Umbilical cord (tissue), 2 donors: ENCODE data around the gene SCARB2. TPM values are rescaled to one million over a fixed set of nuclear protein-coding genes. Genes with fewer than 3 reads are reported as not detected.

Source experiments
- DNase-seq: peaks from one replicate; pipeline ENCODE4 v3.0.0-alpha.2; 2015; ENCODE audit warnings: low spot score
- total RNA-seq: library from RNA; depleted of rRNA; stranded (reverse); fragments of >200 nt; gene quantifications from one replicate; pipeline ENCODE4 v1.2.3, GENCODE V29; 2014; ENCODE audit warnings: low replicate concordance; ENCODE audit not compliant: insufficient read depth

Gene SCARB2
- total RNA-seq, 1 donor from 2014 or later = 173 TPM

DNA sequence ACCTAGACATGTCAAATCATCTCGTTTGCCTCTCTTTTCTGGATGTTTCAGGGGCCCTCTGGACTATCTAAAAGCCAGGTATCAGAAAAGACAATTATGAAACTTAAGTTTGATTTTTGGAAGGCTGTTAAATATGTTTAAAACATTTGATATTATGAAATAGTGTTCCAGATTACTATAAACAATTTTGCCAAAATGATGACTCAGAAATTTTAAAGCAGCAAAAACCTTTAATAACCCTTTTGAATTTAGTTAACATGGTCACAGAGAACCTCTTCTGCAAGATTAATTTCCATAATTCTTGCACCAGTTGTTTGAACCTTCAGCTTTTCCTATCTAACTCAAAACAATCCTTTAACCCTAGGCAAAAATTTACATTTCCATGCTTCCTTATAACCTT is 19.1 kb upstream of the SCARB2 start:
- peak; percentile 35 for DNase-seq

DNA sequence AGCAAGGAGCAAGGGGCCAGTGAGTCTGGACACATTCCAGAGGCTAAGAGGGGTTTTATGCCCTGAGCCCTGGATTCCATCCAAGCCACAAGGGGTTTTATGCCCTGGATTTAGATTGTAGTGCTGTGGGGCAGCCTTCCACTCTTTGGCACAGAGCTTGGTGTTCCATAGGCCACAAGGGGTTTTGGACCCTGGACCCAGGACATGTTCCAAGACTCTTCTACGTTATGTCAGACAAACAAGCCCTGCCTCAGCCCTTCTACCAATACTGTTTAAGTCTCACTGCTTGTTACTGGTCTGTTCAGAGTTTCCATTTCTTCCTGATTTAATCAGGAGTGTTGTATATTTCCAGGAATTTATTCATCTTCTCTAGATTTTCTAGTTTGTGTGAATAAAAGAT is 12.8 kb upstream of the SCARB2 start:
- no peak for DNase-seq

DNA sequence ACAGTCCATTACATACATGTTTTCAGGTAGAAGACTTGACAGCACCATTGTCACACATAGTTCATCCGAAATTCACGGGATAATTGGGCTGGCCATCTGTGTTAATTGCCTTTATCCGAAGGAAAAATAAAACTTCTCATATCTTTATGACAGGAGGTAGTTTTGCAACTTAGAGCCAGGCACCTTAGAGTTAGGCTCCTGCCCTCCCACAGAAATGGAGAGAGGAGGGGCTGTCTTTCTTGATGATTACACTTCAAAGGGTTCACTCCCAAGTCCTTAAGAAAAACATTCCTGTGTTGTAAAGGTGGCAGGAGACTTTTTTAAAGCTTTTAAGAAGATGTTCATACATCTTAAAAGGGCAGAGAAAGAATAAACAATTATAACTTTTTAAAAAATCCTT is 10.5 kb upstream of the SCARB2 start:
- no peak for DNase-seq

DNA sequence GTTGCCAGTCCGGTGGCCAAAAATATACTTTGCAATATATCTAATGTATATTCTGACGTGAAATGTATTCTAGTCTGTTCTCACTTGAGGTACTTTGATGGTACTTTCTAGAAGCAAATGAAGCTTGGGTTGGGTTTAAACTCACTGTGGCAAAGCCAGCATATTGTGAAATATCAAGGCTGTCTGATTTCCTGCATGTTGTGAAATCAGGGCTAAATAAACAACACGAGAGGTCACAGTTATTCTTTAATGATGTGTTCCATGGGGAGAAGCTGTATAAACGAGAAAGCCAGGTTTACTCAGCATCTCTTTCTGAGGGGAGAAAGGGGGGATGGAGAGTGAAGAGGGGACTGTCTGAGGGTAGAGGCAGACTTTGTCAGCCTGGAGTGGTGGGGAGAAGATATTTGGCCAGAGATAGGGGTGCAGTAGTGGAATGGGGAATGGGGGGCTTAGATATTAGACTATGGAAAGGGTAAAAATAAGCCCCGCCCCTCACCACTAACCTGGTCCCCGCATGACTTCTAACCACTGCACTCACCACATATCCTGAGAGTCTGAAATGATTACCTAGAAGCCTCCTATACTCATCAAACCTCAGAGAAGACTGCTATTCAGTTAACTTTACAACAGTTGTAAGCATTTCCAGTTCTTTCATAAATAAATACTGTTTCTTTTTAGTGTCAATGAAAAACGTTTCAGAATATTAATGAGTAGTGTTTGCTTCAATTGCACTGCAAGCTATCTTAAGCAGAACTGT is 5.9 kb upstream of the SCARB2 start:
- no peak for DNase-seq

DNA sequence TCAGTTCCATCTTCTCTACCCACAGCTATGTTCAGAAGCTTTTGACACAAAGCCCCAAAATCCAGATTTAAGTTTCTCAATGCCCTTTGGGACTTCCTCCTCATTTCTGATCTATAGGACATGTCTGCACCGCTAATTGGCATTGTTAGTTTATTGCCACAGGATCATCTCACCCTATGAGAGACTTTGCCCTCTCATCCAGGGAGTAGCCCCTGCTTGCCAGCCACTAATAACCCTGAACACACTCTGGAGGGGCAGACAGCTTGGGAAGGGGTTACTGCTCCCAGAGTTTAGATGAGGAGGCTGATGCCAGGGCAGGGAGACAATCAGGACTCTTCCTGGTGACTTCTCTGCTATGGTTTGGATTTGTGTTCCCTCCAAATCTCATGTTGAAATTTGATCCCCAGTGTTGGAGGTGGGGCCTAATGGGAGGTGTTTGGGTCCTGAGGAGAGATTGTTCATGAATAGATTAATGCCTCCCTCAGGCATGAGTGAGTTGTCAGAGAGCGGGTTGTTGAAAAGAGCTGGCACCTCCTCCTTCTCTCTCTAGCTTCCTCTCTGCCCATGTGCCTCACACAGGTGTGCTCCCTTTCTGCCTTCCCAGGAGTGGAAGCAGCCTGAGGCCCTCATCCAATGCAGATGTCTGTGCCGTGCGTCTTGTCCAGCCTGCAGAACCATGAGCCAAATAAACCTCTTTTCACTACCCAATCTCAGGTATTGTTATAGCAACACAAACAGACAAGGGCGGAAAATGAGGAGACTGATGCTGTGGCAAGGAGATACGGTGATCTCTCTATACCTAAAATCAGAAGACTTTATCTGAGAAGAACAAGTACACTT is 3.6 kb upstream of the SCARB2 start:
- no peak for DNase-seq

DNA sequence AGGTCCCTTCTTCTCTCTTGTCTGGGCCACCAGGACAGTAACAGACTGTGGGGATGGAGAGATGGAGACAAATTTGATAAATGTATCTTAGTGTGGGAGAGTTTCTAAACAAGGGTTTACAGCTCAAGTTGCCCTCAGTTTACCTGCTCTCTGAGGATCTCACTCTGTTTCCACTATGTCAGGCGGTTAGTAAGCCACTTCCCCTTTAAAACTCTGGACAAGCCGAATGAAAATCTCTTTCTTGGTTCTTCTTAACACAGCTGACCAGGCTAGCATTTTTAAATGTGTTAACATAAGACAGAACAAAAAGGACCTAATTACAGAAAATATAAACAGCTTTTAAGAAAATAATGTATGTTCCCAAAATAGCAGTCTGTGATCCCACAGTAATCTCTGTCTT is 2.9 kb upstream of the SCARB2 start:
- no peak for DNase-seq

DNA sequence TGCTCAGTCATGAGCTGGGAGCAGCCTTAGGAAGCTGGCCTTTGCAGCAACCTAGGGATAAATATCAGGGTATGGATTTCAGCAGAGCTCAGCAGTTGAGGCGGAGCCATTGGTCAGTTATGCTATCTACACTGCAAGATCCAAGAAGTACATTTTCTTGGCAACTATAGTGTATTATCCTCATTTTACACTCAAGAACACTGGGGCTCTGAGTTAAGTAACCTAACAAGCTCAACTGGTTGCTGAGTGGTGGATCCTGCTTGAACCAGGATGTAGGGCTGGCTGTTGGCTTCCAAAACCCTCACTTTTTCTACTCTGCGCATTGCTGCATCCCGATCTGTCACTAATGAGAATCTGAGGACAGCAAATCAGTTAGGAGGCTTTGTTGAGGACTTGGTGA is 1.5 kb upstream of the SCARB2 start:
- no peak for DNase-seq

DNA sequence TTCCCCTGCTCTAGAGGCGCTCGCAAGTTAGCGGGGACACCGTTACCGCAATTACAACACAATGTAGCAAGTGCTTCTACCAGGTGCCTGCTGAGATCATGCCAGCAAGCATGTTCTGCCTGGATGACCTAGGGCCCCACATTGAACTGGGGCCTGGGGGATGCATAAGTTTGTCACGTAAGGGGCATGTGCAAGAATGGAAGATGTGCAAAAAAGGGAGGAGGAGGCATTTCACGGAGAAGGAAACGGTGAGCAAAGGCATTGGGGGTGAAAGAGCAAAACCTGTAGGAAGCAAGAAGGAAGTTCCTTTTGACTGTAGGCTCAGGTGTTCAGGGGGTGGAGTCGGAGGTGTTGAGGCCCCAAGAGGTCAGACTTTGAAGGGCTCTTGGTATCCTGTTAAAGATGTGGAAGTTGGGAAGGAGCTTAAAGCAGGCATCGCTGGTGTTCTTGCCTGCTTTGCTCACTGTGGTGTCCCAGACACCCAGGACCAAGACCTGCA is 602 bp upstream of the SCARB2 start:
- no peak for DNase-seq

DNA sequence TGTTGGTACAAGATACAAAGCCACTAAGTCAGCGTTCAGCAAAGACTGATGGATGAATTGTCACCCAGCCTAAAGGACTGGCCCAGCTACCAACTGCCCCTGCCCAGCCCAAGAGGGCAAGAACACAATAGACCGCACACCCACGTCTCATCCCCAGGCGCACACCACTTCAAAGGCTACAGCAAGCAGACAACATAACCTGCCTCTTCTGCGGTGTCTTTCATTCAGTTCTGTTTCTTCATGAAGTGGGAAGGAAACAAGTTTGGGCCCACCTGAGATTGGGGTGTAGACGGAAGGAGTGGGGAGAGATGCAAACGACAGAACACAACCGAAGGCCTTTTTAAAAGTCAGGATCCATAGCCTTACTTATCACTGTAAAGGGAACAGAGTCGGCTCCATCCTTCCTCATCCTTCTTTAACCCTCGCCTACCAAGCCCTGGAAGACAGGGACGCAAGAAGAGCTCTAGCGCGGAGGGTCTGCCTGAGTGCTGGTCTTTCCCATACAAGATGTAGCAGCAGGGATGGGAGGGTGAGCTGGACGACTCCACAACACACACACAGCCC is 691 bp downstream of the SCARB2 start:
- no peak for DNase-seq

DNA sequence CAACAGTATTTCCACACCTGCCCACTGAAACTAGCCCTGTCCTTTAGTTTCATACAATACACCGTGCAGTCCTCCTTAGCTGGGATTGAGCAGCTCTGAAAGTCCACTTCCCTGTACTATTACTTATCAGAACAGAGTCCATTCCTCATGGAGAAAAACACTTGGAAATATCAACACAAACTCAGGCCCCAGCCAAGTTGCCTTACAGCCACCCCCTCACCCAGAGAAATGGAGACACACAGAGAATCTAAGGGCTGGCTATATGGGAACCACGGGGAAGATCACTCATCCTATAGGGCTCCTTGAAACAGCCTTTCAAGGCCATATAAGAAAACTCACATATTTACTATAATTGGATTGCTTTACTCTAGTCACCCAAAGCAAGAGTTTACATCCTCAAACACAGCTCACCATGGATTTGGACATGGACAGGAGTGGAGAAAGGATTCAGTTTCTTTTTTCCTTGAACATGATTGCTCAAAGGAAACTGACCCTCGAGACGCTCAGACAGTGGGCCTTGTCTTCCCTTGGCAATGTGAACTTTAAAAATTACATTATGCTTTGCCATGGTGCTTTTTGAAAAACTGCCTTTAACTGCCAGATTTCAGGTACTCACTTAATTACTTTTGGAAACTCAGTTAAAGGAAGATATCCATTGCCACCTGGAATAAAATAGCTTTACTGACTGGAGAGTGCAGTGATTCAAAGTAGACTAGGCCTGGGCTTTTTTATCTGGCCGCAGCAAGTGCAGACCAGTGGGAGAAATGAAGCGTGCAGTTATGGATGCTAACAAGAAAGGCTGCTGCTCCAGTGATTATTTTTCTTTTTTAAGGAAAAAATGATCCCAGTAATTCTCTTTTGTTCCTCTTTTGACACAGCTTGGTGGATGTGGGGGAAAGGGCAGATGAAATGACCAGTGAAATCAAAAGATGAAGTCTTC is 1.6 kb downstream of the SCARB2 start:
- no peak for DNase-seq

DNA sequence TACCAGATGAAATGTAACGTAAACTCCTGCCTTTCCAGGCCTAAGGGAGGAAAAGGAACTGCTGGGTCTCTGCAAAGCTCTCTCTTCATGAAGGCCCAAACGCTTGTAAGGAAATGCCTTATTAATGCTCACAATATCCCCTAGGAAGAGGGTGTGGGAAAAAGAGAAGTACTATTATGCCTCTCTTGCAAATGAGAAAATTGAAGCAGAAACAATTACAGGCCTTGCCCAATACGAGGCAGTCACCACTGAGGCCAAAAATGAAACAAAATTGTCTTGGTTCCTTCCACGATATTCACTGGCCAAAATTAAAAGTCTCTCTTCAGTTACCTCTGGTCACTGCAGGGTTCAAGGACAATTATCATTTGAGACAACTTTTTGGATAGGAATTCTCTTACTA is 3.2 kb downstream of the SCARB2 start:
- no peak for DNase-seq

DNA sequence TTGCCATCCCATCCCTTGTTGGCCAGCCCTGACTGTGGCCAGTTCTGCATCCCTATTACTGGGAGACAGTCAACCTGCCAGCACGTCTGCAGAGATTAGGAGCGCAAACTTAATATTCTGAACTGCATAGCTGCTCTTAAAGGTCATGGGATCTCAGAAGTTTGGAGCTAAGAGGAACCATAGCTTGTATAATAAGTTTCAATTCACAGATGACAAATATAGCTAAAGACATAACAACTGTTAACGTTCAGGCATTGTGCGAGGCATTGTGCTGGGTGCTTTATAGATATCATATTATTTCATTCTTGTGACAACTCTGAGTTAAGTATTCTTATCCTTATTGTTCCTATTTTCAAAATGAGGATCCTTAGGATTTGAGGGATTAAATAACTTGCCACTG is 3.7 kb downstream of the SCARB2 start:
- DNase-seq = no peak

DNA sequence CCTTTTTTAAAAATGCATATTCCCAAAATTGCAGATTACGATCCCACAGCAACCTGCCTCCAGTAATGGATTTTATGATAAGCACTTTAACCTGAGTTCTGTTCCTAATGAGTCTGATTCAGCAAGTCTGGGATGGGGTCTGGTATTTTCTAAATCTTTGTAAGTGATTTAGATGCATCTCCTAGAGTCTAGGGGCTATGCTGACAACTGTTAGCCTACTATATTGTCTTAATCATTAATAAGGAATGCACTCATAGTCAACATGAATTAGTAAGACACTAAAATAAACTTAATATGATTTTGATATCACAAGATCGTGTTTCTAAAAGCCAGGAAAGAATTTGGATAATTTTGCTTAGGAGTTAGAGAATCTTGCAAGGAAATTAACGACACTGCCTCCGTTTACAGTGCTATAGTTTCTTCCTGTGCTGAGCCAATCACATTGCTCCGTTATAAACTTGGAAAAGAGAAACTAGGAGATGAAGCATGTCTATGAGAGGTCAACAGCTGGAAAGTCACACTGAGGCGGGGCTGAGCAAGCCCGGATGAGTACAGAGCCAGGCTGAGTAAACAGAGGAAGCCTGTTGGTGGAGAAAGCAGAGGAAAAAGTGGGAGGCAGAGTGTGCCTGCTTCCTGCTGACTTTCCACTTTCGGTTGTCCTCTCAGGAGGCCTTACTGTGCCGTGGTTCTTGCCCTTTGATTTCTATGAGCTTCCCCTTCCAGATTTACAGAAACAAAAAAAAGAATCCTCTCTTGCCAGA is 5.4 kb downstream of the SCARB2 start:
- peak; percentile 93 for DNase-seq

DNA sequence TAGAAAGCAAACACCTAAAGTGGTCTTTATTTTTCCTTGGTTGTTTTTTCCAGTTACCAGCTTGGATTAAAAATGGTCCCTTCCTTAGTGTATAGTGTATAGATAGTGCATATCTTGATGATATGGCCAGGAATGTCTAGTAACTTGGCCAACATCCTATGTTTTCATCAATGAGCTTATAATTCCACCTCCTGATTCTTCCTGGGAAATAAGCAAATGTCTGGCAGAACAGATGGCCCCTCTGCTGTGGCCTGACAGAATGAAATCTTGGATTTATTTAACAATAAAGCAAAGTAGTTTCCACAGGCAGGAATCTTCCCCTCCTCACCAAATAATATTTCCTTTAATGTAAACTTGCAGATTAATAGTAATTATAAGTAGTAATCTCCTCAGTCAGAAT is 6.1 kb downstream of the SCARB2 start:
- DNase-seq = peak; percentile 52

DNA sequence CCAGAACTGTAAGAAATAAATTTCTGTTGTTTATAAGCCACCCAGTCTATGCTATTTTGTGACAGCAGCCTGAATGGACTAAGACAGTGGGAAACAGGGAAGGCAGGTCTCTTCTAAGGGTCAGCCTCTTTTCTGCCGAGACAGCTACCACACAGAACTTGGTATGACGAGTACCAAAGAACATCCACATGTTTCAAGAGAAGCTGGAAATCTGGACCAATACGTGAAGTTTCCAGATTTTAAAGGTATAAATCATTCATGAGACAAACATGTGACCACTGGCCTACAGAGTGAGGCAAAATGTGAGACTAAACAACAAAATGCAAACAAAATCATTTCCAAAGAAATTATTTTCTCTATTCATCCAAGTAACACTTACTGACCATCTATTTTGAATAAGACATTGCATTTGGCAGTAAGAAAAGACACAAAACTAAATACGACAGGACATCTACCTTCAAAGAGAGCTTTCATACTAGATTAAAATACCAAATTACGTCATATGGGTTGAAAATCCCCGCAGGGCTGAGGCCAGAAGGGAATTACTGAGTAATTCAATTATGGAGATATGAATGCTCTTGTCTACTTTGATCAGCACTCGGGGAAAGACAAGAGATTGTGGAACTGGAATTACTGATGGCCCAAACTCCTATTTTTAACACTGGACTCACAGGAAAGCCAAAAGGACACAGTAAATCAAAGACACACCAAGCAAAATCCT is 7.2 kb downstream of the SCARB2 start:
- DNase-seq = peak; percentile 92

DNA sequence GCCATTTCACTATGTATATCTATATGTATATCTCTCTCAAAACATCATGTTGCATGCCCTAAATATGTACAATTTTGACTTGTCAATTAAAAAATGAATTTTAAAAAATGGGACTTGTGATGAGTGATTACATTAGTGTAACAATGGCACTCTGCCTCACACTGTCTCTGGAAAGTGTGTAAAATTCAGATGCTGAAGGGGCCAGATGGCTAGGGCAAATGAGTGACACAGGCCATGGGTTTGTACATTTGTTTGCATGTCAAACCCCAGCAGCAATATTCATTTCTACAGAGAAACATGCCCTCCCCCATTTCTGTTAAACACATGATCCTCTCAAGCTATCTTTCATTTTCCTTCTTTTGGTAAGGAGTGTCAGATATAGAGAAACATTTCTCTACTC is 8.1 kb downstream of the SCARB2 start:
- DNase-seq = no peak

DNA sequence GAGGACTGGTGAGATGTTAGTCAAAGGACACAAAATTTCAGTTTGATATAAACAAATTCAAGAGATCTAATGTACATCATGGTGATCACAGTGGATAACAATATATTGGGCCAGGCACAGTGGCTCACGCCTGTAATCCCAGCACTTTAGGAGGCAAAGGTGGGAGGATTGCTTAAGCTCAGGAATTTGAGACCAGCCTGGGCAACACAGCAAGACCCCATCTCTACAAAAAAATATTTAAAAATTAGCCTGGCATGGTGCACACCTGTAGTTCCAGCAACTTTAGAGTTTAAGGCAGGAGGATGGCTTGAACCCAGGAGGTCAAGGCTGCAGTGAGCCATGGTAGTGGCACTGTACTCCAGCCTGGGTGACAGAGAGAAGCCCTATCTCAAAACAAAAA is 8.7 kb downstream of the SCARB2 start:
- no peak for DNase-seq

DNA sequence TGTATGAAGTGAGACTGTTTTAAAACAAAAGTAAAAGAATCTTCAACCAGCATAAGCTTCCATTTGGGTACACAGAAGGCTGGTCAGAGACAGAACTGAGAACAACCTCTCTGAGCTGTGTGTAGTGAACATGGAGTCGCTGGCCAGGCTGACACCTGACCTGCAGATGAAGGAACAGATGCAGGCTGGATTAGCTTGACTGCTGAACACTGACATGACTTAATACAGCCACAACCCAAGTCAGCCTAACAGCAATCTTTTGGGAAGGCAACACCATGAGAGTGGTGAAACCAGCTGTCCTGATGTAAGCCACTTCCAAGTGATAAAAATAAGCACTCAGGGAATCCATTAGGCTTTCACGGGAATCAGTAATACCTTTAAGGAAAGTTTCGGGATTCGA is 10.1 kb downstream of the SCARB2 start:
- peak; percentile 44 for DNase-seq

DNA sequence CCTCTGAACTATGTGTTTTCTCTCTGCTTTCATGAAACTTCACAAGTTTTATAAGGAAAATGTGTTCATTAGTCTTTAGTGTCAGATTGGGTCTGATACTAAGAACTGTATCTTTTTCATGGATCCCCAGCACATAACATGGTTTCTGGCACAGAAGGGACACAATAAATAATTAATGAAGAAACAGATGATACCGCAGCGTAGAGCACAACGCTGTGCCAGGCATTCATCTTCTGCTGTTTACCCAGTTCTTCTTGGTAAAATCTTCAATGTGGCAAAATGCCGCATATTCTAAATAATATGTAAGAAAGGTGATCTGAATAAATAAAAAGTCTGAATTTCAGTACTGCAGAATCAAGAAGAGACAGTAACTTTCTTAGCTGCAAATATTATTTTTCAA is 12.3 kb downstream of the SCARB2 start:
- DNase-seq = no peak

DNA sequence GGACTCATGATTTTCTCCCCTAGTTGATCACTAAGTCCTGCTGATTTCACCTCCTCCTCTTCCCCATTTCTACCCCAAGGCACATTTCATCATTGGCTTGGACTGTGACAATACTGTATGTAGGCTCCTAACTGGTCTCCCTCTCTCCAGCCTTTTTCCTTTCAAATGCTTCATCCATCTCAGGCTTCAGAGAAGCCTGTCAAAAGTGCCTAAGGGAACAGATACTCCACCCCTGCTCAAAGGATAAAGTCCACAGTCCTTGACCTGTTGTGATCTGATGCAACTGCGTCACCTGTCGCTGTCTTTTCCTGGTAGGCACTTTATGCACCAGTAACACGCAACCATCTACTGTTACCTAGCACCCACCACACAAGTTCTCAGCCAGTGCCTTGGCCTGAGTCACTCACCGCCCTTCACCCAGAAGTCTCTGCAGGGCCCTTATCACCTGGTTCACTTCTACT is 12.8 kb downstream of the SCARB2 start:
- DNase-seq = no peak
